SK-N-MC (cell line): ENCODE measurements around the gene HMGXB3.

Experiments
- EZH2 ChIP-seq: fragments of 200-600 bp; sonication (generic); IDR thresholded peaks from one replicate; pipeline ENCODE4 v1.6.1; 2017; ENCODE audit warnings: antibody characterized with exemption
- POLR2AphosphoS5 ChIP-seq: IDR thresholded peaks from 2 replicates; pipeline ENCODE4 v1.6.1; 2012; ENCODE audit warnings: mild to moderate bottlenecking, low read depth, low read length, borderline replicate concordance

DNA sequence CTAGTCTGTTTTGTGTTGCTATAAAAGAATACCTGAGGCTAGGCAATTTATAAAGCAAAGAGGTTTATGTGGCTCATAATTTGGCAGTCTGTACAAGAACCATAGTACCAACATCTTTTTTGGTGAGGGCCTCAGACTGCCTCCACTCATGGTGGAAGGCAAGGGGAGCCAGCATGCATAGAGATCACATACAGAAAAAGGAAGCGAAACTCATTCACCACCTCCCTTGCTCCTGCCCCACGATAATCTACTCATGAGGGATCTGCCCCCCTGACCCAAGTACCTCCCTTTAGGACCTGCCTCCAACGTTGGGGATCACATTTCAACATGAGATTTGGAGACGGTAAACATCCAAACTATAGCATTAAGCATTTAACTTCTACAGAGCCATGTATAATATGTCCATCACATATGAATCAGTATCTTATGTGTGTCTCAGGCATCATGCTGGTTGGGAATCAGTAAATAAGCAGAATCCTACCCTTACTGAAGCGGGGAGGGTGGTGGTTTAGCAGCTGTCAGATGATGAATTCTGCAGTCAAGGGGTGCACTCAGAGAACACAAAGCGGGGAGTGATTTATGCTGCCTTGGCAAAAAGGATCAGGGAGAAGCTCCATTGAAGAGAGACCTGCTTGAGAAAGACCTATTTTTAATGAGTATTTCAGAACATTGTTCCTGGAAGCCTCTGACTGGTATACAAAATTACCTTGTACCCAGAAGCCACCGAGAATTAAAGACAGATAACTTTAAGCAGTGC is 34.8 kb downstream of the HMGXB3 start:
- TF ChIP-seq POLR2AphosphoS5 (no peak), EZH2 (no peak)
